SIG-M5 treated with dmso at 0.1 percent for 504 hours (cell line): ENCODE measurements around the gene CHCT1.
"Not testable (repeated sequence)": the region's sequence is repeated elsewhere in the genome, so short reads cannot be mapped to it uniquely, and the experiment has no call there.

Source experiments
- DNase-seq: peaks from one replicate; lab custom pipeline; 2025; ENCODE audit not compliant: unreplicated experiment; lab: John Stamatoyannopoulos, UW

CHCT1 gene

DNA sequence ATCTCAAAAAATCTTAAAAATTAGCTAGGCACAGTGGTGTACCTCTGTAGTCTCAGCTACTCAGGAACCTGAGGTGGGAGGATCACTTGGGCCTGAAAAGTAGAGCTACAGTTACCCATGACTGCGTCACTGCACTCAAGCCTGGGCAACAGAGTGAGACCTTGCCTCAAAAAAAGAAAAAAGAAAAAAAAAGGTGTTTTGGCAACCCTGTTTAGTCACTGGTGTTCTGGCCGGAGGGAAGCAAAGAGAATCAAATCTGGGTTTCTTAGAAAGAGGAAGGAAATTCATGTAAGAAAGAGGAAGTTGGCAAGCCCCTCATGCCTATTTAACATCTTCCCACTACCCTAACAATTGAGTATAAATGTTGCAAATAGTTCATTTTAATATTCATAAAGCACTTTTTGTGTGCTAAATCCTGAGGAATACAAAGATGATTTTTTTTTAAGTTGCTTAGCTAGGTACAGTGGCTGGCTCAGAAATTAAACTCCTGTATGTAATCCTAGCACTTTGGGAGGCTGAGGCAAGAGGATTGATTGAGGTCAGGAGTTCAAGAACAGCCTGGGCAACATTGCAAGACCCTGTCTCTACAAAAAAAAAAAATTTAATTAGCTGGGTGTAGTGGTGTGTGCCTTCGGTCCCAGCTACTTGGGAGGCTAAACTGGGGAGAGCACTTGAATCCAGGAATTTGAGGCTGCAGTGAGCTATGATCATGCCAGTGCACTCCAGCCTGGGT lies 23.9 kb upstream of the CHCT1 start:
- peak; percentile 97 for DNase-seq

DNA sequence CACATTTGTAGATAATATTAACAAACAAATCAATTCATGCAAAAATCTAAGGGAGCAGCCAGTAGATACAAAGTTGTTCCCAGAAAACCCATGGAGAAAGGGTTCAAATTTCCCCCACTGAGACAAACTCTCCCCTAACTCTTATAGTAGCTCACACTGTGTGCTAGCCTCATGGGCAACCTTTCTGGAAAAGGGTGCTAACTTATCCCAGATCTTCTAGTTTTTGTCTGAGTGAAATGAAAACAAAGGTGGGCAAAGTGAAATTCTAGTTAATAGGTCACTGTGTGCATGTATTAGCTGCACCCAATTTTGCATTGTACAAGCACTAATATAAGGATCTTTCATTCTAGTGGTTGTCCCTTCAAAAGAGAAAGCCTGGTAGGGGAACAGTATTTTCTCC lies 20.5 kb upstream of the CHCT1 start:
- no peak for DNase-seq

DNA sequence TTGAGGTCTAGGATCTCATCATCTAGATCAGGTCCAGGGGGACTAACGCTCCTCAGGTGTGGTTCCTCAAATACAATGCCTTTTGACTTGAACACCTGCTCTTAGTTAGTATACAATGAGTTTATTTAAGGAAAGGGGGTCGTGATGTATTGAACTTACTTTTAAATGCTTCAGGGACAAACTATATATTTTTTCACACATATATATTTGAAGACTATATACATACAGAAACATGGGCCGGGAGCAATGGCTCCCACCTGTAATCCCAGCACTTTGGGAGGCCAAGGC lies 18.8 kb upstream of the CHCT1 start:
- DNase-seq = no peak

DNA sequence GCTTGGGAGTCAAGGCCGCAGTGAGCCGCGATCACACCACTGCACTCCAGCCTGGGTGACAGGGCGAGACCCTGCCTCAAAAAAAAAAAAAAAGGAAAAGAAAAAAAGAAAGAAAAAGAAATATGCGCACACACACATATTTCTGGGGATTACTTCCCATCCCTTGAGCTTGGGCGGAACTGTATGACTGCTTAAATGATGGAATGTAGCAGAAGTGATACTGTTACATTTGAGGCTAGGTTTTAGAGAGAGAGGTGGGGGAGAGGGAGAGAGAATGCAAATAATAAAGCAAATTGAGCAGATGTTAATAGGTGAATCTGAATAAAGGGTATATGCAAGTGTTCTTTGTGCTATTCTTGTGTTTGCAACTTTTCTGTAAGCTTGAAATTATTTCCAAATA lies 18.3 kb upstream of the CHCT1 start:
- no peak for DNase-seq

DNA sequence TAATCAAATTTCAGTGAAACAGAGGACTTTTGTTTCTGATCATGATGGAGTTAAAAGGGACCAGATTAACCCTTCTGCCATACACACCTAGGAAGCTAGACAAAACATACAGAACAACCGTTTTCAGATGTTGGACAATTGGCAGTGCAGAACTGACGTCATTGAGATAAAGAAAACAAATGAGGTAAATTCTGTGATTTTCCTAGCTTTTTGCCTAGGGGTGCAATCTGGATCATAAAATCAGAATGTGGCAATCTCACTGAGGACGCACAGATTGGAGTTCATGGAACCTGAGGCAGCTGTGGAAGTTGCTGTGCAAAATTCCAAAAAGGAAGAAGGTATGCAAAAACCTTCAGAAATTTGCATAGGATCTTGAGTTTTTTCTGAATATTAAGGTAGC lies 15.4 kb upstream of the CHCT1 start:
- DNase-seq = no peak

DNA sequence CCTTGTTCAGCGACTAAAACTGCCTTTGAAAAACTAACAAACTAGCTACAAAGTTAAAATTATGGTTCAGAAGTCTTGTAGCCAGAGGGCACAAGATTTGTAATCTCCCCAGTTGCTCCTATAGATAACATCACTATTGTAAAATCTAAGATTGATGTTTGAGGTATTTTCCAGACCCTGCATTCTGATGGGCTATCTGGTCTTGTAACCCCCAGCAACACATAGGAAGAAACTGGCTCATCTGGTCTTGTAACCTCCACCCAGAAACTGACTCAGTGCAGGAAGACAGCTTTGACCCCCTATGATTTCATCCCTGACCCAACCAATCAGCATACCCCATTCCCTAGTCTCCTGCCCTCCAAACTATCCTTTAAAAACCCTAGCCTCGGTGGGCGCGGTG lies 12.3 kb upstream of the CHCT1 start:
- DNase-seq = no peak

DNA sequence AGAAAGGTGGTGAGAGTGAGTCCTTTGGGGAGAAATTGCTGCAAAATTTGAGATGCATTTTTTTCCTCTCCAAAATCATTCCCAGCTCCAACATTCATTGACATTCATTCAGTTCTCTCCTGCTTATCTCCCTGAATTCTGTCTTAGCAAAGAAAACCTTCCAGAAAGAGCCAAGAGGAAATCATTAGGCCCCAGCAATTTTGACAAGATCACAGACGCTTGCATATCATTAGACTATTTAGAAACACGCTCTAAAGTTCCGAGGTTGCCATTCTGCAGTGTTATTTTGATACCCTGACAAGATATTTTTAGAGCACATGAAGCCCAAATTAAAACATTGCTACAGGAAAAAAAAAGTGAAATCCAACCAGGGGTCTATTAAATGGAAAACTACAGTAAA lies 9.6 kb upstream of the CHCT1 start:
- no peak for DNase-seq

DNA sequence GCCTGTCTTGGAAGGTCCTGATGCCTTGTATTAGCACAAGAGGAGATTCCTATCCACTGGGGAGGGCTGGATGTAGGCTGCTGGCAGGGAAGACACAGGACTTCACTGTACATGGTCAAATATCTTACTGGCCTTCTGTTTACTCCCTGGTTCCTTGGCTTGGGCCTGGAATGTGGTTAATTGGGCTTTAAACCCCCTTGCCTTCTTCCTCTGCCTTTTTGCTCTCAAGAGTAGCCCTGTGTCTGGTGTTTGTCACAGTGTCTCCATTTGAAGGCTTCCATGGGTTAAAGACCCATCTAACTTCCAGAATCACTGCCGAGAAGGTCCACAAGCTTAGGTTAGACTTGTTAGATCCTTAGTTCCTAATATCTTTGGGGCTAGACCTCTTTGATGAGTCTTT lies 7.1 kb upstream of the CHCT1 start:
- DNase-seq = no peak

DNA sequence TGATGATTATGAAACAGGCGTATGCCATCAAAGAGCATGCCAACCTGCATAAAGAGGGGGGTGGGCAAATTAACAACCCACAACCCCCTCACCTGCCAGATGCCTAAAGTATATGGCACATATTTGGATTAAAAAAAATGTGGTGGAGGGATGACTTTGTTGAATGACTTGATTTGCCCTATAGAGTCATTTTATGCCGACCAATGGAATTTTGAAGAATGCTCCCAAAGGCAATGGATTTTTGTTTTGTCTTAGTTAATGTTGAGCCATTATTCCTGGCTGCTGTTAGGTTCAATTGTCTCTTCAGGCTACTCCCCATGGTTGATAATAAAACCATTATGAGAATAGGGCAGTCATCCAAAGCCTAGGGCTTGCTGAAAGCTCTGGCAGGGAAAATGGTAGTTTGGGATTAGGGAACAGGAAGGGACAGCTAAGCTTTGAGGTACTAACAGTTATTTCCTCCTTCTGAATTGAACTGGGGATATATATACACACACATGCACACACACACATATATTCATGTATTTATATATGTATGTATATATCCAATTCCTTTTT lies 5.8 kb upstream of the CHCT1 start:
- DNase-seq = no peak

DNA sequence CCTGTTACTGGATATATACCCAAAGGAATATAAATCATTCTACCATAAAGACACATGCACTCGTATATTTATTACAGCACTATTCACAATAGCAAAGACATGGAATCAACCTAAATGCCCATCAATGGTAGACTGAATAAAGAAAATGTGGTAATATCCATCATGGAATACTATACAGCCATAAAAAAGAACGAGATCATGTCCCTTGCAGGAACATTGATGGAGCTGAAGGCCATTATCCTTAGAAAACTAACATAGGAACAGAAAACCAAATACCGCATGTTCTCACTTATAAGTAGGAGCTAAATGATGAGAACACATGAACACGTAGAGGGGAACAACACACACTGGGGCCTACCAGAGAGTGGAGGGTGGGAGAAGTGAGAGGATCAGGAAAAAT lies 3.3 kb upstream of the CHCT1 start:
- DNase-seq = not testable (repeated sequence)

DNA sequence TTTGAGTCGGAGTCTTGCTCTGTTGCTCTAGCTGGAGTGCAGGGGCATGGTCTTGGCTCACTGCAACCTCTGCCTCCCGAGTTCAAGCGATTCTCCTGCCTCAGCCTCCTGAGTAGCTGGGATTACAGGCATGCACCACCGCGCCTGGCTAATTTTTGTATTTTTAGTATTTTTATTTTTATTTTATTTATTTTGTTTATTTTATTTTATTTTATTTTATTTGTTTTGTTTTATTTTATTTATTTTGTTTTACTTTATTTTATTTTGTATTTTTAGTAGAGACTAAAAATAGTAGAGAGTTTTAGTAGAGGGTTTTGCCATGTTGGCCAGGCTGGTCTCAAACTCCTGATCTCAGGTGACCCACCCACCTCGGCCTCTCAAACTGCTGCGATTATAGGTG lies 2.4 kb upstream of the CHCT1 start:
- not testable (repeated sequence) for DNase-seq

DNA sequence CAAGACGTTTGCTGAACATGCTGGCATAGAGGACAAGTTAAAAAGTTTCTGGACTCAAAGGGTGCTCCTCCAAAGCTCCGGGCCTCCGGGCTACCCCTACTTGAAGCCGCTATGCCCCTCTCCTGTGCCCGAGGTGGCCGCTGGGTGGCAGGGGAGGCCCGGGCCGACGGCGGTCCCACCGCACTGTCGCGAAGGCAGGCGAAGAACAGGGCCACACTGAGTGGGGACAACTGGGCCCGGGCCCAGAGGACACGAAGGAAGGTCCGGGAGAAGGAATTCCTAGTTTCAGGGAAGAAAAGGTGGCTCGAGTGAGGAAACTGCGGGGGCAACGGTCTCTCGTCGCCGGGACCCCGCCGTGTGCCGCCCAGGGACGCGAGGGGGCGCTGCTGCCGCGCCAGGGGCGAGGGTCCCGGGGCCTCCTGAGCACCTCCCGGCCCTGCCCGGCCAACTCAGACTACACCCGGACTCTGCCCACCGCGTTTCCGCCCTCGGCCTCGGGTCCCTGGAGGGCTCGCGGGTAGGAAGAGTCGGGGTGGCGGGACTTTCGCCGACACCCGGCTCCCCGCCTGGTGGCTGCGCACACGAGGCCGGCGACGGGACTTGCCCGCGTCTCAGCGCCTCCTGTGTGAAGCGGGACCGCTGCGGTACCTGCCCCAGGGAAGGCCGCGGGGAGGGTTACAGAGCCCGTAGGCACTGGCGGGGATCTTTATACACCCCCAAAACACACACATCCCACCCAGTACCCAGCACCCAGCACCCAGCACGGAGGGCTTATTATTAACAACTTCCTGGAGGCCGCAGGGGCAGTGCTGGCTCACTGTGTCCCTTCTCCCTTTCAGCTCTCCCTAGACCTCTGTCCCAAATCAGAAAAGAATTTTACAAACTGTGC lies 772 bp upstream of the CHCT1 start:
- DNase-seq = peak; percentile 84

DNA sequence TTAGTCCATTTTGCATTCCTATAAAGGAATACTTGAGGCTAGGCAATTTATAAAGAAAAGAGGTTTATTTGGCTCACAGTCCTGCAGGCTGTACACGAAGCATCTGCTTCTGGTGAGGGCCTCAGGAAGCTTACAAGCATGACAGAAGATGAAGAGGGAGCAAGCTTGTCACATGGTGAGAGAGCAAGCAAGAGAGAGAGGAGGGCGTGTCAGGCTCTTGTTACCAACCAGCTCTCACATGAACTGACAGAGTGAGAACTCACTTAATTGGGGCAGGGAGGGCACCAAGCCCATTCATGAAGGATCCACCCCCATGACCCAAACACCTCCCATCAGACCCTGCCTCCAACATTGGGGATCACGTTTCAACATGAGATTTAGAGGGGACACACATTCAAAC lies 1.6 kb downstream of the CHCT1 start:
- DNase-seq = no peak

DNA sequence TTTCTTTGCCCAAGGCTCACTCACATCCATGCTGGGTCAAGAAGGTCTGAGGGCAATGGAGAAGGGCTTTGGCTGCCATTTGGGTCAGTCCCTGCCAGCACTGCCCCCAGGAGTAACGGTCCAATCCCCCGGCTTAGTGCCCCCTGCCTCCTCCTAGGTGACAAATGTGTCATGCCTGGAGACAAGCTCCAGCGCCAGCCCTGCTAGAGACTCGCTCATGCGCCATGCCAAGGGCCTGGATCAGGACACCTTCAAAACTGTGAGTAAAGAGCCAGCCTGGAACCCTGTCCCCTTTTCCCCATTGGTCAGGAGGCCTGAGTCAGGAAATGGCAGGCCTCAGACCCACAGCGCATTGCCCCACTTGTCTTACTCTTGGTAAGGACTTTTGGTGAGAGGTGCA lies 3.3 kb downstream of the CHCT1 start:
- DNase-seq = no peak

DNA sequence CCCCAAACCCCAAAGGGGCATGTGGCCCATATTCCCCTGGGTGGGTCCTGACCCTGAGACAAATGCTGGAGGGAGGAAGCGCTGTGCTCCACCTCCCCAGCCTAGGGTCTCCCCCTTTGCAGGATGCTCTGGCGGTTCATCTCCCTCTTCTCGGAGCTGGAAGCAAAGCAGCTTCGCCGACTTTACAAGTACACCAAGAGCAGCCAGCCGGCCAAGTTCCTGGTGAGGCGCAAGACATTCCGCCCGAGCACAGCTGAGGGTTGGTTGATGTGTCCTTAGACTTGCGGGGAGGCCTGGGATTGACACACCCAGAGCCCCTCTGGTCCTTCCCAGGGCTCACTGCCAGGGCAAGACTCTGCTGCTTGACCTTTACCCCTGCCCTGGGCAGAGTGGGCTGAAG lies 4.3 kb downstream of the CHCT1 start:
- DNase-seq = no peak

DNA sequence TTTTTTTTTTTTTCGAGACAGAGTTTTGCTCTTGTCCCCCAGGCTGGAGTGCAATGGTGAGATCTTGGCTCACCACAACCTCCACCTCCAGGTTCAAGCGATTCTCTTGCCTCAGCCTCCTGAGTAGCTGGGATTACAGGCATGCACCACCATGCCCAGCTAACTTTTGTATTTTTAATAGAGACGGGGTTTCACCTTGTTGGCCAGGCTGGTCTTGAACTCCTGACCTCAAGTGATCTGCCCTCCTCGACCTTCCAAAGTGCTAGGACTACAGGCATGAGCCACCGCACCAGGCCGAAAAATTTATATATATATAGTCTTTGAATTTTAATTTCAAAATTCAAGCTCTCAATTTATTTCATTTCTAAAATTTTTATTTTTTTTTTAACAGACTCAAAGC lies 6.2 kb downstream of the CHCT1 start:
- not testable (repeated sequence) for DNase-seq

DNA sequence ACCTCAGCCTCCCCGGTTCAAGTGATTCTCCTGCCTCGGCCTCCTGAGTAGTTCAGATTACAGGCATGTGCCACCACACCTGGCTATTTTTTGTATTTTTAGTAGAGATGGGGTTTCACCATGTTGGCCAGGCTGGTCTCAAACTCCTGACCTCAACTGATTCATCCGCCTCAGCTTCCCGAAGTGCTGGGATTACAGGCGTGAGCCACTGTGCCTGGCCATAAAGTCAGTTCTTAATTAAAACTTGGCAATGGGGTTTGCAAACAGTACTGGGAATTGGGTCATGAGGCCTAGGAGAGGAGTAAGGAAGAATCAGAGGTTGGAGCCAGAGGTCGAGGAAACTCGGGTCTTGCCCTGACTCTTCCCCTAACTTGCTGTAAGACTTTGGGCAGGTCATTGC lies 8.3 kb downstream of the CHCT1 start:
- DNase-seq = not testable (repeated sequence)

DNA sequence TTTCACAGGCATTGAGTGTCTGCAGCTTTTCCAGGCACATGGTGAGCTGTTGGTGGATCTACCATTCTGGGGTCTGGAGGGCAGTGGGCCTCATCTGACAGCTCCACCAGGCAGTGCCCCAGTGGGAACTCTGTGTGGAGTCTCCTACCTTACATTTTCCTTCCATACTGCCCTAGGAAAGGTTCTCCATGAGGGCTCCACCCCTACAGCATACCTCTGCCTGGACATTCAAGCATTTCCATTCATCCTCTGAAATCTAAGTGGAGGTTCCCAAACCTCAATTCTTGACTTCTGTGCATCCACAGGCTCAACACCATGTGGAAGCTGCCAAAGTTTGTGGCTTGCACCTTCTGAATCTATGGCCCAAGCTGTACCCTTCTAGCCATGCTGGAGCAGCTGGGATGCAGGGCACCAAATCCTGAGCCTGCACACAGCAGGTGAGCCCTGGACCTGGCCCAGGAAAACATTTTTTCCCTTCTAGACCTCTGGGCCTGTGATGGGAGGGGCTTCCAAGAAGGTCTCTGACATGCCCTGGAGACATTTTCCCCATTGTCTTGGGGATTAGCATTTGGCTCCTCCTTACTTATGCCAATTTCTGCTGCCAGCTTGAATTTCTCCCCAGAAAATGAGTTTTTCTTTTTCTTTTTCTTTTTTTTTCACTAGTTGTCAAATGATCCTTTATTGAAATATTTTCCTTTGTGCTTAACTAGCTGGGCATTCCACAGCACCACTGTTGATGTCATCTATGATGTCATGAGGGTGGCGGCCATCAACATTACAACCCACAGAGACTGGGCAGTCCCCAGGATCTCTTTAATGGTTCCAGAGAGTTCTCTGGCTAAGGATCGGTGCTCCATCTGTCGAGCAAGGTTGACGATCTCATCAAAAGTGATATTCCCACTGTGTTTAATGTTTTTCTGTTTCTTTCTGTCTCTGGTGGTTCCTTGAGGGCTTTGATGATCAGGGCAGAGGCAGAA lies 11.0 kb downstream of the CHCT1 start:
- not testable (repeated sequence) for DNase-seq

DNA sequence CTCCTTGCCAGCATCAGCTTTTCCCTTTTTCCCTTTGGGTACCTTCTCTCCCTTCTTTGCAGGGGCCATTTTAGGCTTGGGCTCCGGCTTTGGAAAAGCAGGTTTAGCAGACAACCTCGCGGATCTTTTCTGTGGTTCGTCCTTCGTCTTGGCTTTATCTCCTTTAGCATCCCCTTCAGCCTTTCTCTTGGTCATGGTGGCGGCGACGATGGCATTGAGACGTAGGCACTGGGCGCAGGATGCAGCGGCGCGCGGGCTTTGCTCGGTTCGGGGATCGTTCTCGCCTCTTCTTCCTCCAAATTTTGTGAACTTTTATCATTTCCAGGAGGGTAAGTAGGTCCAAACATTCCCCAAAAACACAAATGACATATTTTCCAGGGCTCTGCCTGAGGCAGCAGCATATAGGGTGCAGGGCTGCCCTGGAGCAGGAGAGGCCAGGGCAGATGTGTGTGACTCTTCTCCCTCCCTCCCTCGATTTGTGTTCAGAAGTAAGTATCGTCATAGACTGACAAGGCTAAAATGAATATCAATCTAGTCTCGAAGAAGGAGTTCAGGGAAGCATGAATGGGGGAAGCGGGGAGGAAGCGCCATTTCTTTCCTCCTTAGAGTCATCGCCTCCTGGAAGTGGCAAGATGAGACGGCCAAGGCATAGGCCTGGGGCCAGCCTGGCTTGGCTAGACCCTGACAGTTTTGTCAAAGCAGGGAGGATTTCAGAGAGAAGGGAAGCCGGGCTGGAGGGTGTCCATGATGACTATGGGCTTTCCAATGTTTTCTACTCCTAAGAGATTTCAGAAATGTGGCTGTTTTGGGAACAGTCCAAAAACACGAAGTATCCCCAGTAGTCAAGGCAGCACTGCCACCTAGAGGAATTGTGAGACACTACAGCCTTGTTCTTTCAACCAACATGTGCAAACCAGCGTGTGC lies 13.2 kb downstream of the CHCT1 start:
- DNase-seq = peak; percentile 99

DNA sequence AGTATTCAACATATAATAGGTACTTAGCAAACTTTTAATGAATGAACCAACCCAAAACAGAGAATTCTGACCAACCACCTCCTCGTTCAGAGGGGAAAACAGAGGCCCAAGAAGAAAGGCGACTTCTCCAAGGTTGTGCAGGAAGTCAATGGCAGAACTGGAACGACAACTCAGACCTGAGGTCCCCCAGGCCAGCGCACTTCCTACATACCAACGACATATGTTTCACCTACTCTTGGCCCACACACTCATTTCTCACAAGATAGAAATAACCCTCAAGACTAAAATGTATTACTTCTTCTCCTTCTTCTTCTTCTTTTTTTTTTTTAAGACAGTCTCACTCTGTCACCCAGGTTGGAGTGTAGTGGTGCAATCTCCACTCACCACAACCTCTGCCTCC lies 14.4 kb downstream of the CHCT1 start:
- DNase-seq = peak; percentile 74
